Type B pancreatic cell (in vitro differentiated cells): ENCODE measurements around the gene SLC47A2. TPM values are rescaled to one million over a fixed set of nuclear protein-coding genes. Genes with fewer than 3 reads are reported as not detected.
"Not testable (repeated sequence)": the region's sequence is repeated elsewhere in the genome, so short reads cannot be mapped to it uniquely, and the experiment has no call there.

Experiments
- DNase-seq: peaks from one replicate; pipeline ENCODE4 v3.0.0; 2021; ENCODE audit warnings: mixed read lengths; ENCODE audit not compliant: unreplicated experiment; ENCODE audit errors: extremely low spot score
- H3K27ac Mint-ChIP-seq: 2 replicates; pipeline ENCODE4 v1.8.0; 2021; ENCODE audit warnings: mild to moderate bottlenecking, mixed read lengths
- H3K27me3 Mint-ChIP-seq: 2 replicates; pipeline ENCODE4 v1.8.0; 2021; ENCODE audit warnings: mixed read lengths
- H3K36me3 Mint-ChIP-seq: 2 replicates; pipeline ENCODE4 v1.8.0; 2021; ENCODE audit warnings: mixed read lengths
- H3K4me1 Mint-ChIP-seq: one replicate; pipeline ENCODE4 v1.8.0; 2021; ENCODE audit warnings: mixed read lengths; ENCODE audit not compliant: unreplicated experiment
- H3K4me3 Mint-ChIP-seq: 2 replicates; pipeline ENCODE4 v1.8.0; 2021; ENCODE audit warnings: mild to moderate bottlenecking, mixed read lengths
- H3K9me3 Mint-ChIP-seq: 2 replicates; pipeline ENCODE4 v1.8.0; 2021; ENCODE audit warnings: mixed read lengths
- total RNA-seq: library from RNA; stranded (reverse); gene quantifications from 2 replicates; pipeline ENCODE4 v1.2.1, GENCODE V29; 2021; ENCODE audit warnings: low replicate concordance
- TF ChIP-seq, protein P1 (sequence below): fragments of 200-600 bp; sonication (generic); conservative IDR thresholded peaks from 2 replicates; pipeline ENCODE4 v1.5.0; 2021; ENCODE audit warnings: antibody characterized with exemption, mild to moderate bottlenecking

Gene SLC47A2
- total RNA-seq, 1 donor from 2014 or later, result not detected

DNA sequence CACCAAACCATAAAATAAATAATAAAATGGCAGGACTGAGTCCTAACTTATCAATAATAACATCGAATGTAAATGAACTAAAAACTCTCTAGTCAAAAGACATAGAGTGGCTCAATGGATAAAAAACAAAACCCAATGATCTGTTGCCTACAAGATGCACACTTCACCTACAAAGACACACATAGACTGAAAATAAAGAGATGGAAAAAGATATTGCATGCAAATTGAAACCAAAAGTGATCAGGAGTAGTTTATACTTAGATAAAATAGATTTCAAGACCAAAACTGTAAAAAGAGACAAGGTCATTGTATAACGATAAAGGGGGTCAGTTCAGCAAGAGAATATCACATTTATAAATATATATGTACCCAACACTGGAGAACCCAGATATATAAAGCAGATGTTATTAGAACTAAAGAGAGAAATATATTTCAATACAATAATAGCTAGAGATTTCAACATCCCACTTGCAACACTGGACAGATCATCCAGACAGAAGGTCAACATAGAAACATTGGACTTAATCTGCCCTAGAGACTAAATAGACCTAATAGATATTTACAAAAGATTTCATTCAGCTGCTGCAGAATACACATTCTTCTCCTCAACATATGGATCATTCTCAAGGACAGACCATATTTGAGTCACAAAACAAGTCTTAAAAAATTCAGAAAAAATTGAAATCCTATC lies 29.8 kb downstream of the SLC47A2 start:
- Mint-ChIP-seq H3K27ac (no peak overlapping the region), H3K9me3 (peaks cover 4% of the 10 kb centered on the region), H3K36me3 (peaks cover 7% of the 10 kb centered on the region), H3K4me3 (no peak overlapping the region), H3K27me3 (no peaks in the 10 kb centered on the region), H3K4me1 (no peaks in the 10 kb centered on the region)
- DNase-seq, result no peak
- TF ChIP-seq, protein P1, sequence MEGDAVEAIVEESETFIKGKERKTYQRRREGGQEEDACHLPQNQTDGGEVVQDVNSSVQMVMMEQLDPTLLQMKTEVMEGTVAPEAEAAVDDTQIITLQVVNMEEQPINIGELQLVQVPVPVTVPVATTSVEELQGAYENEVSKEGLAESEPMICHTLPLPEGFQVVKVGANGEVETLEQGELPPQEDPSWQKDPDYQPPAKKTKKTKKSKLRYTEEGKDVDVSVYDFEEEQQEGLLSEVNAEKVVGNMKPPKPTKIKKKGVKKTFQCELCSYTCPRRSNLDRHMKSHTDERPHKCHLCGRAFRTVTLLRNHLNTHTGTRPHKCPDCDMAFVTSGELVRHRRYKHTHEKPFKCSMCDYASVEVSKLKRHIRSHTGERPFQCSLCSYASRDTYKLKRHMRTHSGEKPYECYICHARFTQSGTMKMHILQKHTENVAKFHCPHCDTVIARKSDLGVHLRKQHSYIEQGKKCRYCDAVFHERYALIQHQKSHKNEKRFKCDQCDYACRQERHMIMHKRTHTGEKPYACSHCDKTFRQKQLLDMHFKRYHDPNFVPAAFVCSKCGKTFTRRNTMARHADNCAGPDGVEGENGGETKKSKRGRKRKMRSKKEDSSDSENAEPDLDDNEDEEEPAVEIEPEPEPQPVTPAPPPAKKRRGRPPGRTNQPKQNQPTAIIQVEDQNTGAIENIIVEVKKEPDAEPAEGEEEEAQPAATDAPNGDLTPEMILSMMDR, result no peak

DNA sequence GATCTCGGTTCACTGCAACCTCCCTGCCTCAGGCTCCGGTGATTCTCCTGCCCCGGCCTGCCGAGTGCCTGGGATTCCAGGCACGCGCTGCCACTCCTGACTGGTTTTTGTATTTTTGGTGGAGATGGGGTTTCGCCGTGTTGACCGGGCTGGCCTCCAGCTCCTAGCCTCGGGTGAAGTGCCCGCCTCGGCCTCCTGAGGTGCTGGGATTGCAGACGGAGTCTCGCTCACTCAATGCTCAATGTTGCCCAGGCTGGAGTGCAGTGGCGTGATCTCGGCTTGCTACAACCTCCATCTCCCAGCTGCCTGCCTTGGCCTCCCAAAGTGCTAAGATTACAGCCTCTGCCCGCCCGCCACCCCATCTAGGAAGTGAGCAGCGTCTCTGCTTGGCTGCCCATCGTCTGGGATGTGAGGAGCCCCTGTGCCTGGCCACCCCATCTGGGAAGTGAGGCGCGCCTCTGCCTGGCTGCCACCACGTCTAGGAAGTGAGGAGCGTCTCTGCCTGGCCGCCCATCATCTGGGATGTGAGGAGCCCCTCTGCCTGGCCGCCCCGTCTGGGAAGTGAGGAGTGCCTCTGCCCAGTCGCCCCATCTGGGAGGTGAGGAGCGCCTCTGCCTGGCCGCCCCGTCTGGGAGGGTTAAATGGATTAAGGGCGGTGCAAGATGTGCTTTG lies 31.3 kb downstream of the SLC47A2 start:
- H3K27me3 Mint-ChIP-seq, H3K9me3 Mint-ChIP-seq, H3K36me3 Mint-ChIP-seq, DNase-seq, H3K27ac Mint-ChIP-seq, H3K4me3 Mint-ChIP-seq, H3K4me1 Mint-ChIP-seq: not testable (repeated sequence)

DNA sequence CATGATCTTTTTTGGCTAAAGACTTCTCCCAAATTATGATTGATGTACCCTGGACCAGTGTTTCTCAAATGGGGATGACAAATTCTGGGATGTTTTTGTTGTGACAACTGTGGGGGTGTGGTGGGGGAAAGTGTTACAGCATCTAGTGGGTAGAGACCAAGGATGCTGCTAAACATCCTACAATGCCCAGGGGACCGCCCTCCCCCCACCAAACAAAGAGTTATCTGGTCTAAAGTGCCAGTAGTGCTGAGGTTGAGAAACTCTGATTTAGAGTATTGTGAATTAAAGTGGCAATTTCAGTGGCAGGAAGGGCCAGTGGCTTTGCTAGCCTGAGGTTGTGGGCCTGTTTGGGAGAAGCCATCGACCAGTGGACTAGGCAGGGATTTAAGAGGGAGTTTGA lies 33.3 kb downstream of the SLC47A2 start:
- TF ChIP-seq, protein P1, result no peak
- H3K4me3 Mint-ChIP-seq, result no peak overlapping the region
- no peak overlapping the region for H3K27ac Mint-ChIP-seq
- H3K36me3 Mint-ChIP-seq, result peaks cover 11% of the 10 kb centered on the region
- peaks cover 2% of the 10 kb centered on the region for H3K9me3 Mint-ChIP-seq
- no peaks in the 10 kb centered on the region for H3K27me3 Mint-ChIP-seq
- no peaks in the 10 kb centered on the region for H3K4me1 Mint-ChIP-seq
- no peak for DNase-seq

DNA sequence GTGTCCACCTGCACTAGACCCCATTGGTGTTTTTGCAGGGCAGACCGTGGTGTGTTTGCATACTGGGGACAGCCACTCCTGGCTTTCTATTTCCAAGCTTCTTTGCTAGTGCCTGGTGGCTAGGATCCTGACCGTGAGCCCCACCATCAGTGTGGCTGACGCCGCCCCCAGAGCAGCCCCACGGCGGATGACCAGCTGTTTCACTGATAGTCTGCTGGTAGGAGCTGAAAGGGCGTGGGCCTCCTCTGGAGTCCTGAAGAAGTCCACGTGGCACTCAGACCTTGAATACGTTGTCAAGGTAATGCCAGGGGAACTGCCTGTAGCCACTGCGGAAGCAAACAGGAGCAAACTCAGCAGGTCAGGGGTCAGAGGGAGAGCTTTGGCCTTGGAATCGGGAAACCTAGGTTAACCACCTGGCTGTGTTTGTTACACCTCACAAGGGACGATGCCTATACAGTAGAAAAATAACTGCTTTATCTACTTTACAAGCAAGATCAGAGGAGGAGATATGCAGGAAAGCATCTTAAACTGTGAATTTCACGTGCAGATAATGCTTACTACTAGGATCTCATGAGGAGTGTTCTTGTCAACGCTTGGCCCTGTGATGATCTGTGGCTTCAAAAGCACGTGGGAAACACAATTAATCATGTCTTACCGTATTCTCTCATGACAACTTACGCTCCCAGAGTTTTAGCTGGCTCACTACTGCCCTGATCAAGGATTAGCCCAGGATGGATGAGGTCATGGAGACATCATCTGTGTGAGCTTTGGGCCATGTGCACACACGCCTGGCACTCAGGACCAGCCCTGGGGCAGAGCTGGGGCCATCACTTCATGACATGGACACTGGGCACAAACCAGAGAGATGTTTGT lies 37.6 kb downstream of the SLC47A2 start:
- DNase-seq, result no peak
- no peak overlapping the region for H3K4me3 Mint-ChIP-seq
- H3K27ac Mint-ChIP-seq, result no peak overlapping the region
- no peaks in the 10 kb centered on the region for H3K27me3 Mint-ChIP-seq
- TF ChIP-seq, protein P1, result no peak
- no peaks in the 10 kb centered on the region for H3K4me1 Mint-ChIP-seq
- no peaks in the 10 kb centered on the region for H3K9me3 Mint-ChIP-seq
- H3K36me3 Mint-ChIP-seq, result peaks cover 26% of the 10 kb centered on the region

DNA sequence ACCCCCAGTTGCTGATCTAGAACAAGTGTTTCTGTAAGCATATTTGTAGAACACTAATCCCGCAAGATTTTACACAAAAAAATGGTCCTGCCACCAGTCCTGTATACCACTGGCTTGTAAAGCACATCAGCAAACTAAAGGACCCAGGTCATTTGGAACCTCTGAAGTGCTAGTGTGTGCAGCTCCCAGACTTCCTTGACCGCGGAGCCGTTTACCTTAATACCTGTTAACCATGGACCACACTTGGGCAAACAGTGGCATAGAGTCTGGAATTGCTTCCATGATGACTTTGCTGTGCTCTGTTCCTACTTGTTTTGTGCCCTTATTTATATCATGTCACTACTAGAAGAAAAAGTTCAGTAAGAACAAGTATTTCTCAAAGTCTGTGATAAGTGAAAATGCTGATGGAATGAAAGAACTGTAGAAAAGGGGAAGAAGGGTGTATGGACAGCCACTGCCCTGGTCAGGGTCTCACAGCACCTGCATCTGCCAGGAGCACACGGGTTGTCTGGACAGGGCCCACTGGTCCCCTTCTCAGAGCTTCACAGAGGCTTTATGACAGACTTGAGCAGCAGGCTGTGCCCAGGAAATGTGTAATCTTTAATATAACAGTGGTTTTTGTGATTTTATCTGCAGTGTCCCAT lies 38.5 kb downstream of the SLC47A2 start:
- no peak overlapping the region for H3K4me3 Mint-ChIP-seq
- H3K27me3 Mint-ChIP-seq, result no peaks in the 10 kb centered on the region
- no peaks in the 10 kb centered on the region for H3K9me3 Mint-ChIP-seq
- H3K36me3 Mint-ChIP-seq, result peaks cover 26% of the 10 kb centered on the region
- DNase-seq, result no peak
- TF ChIP-seq, protein P1, result no peak
- no peaks in the 10 kb centered on the region for H3K4me1 Mint-ChIP-seq
- peak overlapping the region; percentile 88 for H3K27ac Mint-ChIP-seq
